Fibroblast of the aortic adventitia (primary cell): ENCODE data around the gene TMUB1. TPM values are rescaled to one million over a fixed set of nuclear protein-coding genes. Genes with fewer than 3 reads are reported as not detected.
"Not testable (repeated sequence)": the region's sequence is repeated elsewhere in the genome, so short reads cannot be mapped to it uniquely, and the experiment has no call there.

Experiments
- DNase-seq: peaks from one replicate; pipeline ENCODE4 v3.0.0-alpha.2; 2010; ENCODE audit warnings: low read depth
- H3K4me3 ChIP-seq: 2 replicates; pipeline ENCODE4 v1.5.1; 2011; ENCODE audit warnings: low read depth, mild to moderate bottlenecking, control low read depth, low read length, moderate library complexity
- total RNA-seq: library from RNA; depleted of rRNA; stranded (reverse); fragments of >200 nt; gene quantifications from 2 replicates; pipeline ENCODE4 v1.2.3, GENCODE V29; 2012; ENCODE audit warnings: low replicate concordance
- TF ChIP-seq, protein P1 (sequence below): IDR thresholded peaks from 2 replicates; pipeline ENCODE4 v1.5.1; 2011; ENCODE audit warnings: mild to moderate bottlenecking, low read length, control low read depth, inconsistent platforms; ENCODE audit not compliant: insufficient read depth

Gene TMUB1
- total RNA-seq, 1 donor, result 20.2 TPM

GRCh38 chr7:151045967-151046366, 37.3 kb downstream of the TMUB1 start:
- TF ChIP-seq, protein P1, sequence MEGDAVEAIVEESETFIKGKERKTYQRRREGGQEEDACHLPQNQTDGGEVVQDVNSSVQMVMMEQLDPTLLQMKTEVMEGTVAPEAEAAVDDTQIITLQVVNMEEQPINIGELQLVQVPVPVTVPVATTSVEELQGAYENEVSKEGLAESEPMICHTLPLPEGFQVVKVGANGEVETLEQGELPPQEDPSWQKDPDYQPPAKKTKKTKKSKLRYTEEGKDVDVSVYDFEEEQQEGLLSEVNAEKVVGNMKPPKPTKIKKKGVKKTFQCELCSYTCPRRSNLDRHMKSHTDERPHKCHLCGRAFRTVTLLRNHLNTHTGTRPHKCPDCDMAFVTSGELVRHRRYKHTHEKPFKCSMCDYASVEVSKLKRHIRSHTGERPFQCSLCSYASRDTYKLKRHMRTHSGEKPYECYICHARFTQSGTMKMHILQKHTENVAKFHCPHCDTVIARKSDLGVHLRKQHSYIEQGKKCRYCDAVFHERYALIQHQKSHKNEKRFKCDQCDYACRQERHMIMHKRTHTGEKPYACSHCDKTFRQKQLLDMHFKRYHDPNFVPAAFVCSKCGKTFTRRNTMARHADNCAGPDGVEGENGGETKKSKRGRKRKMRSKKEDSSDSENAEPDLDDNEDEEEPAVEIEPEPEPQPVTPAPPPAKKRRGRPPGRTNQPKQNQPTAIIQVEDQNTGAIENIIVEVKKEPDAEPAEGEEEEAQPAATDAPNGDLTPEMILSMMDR, result no peak
- no peak overlapping the region for H3K4me3 ChIP-seq
- DNase-seq, result no peak

- TF ChIP-seq, protein P1, result no peak
- DNase-seq, result no peak
- H3K4me3 ChIP-seq, result no peak overlapping the region
These were observed 38.0 kb downstream of the TMUB1 start for GRCh38 chr7:151045262-151045661.

DNA sequence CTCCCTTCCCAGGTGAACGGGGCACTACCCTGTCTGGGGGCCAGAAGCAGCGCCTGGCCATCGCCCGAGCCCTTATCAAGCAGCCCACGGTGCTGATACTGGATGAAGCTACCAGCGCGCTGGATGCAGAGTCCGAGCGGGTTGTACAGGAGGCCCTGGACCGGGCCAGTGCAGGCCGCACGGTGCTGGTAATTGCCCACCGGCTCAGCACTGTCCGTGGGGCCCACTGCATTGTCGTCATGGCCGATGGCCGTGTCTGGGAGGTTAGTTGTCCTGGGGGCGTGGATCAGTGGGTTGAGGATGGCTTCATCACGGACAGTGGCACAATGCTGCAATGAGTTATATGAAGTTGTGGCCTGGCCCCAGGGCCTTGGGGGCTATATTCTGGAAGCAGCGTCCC, 39.3 kb downstream of the TMUB1 start:
- TF ChIP-seq, protein P1, result no peak
- DNase-seq, result no peak
- H3K4me3 ChIP-seq, result no peak overlapping the region

- DNase-seq, result not testable (repeated sequence)
These were observed 39.8 kb downstream of the TMUB1 start for GRCh38 chr7:151043449-151043848.

DNA sequence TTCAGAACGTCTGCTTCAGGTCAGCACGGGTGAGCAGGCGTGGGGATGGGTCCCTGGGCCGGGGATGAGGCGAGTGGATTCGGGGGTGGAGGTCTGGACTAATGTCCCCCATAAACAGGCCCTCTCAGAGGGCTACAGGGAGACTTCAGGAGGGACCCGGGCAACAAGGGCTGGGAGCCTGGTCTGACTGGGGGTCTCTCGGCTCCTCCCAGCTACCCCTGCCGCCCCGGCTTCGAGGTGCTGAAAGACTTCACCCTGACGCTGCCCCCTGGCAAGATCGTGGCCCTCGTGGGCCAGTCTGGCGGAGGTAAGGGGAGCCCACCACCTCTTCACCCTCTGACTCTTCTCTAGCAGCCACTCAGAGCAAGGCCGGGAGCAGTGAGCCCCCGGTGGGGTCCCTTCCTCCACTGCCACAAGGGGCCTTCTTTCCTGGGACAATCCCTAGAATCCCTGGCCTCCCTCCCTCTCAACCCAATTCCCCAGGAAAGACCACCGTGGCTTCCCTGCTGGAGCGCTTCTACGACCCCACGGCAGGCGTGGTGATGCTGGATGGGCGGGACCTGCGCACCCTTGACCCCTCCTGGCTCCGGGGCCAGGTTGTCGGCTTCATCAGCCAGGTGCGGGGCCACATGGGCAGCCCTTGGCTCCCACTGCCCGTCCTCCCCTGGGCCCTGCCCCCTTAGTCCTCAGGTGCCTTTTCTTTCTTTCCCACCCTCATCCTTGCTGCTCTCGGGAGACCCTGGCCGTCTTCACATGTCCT, 42.5 kb downstream of the TMUB1 start:
- no peak overlapping the region for H3K4me3 ChIP-seq
- DNase-seq, result no peak
- TF ChIP-seq, protein P1, result no peak

More at GRCh38 chr7:151043449-151043848, 39.8 kb downstream of the TMUB1 start:
- H3K4me3 ChIP-seq, result not testable (repeated sequence)

DNA sequence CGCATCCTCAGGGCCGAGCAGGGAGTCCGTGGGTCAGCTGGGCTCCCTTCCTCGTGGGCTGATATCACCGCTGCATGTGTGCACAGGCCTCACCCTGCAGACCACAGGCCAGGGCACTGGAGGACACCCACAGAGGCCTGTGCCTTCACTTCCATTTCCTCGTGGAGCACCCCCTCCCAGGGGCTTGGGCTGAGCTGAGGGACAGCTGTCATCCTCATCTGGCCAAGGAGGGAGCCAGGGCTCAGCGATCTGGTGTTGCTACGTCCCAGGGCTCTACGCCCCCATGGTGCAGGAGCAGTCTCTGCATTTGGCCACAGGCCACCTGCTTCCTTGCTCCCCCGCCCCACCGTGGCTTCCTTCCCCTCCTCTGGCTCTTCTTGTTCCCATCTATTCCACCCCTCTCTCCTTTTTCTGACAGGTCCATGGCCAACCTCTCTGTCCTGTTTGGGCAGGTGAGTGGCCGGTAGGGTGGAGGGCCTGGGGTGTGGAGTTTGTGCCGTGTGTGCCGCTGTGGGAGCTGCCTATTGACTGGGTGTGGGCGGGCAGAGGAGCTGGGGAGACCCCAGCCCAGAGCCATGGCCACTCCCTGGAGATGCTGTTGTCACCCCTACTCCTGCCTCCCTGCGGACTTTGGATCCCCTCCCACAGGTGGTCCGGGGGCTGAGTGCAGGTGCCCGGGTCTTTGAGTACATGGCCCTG, 43.3 kb downstream of the TMUB1 start:
- no peak for DNase-seq
- TF ChIP-seq, protein P1, result no peak
- no peak overlapping the region for H3K4me3 ChIP-seq

DNA sequence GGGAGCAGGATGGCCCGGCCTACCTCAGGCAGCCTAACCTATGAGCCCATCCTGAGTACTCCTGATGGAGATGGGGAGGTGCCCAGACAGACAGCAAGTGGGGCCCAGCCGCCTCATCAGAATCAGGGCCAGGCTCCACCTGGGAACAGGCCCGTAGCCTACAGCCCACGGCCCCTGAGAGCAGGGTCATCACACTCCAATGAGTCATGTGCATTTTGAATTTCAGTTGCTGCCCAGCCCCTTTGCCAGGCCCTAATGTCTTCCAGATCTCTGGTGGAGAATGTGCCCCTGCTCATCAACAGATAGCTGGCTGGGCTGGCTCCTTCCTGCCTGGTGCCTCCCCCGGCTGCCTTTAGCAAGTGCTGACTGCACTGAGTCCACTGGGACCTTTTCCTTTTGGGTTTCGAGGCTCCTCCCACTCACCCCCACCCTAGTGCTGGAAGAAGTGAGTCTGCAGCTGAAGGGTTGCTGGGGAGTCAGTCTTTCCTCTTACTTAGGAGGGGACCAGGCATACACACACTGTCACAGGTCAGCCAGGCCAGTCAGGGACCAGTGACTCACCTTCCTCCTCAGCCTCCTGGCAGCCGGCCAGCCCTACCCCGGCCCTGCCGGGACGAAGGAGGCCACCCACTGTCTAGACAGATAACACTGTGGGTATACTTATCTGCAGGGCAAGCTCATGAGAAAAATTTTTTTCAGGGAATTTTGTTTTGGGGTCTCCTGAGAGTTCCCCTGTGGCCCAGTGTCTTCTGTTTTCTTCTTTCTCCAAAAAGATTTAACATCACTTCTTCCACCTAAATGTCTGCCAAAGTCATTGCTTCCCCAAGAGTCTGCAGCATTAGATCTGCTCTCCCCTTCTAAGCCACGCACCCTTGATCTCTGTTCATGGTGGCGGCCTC, 44.1 kb downstream of the TMUB1 start:
- TF ChIP-seq, protein P1, result peak; percentile 5
- no peak overlapping the region for H3K4me3 ChIP-seq
- DNase-seq, result peak; percentile 85
